H54 (cell line): ENCODE measurements around the gene ESAM.

Experiments used
- DNase-seq: peaks from one replicate; pipeline ENCODE4 v3.0.0; 2011; ENCODE audit warnings: low spot score, mixed read lengths; ENCODE audit not compliant: insufficient read length
- FAIRE-seq: peaks from 3 replicates; lab custom pipeline; 2011; peaks lifted over from hg19 to GRCh38; lab: Jason Lieb, UNC
- POLR2A ChIP-seq: IDR thresholded peaks from 2 replicates; pipeline ENCODE4 v1.6.1; 2011; ENCODE audit warnings: low read depth, mild to moderate bottlenecking, low read length

ESAM gene

GRCh38 chr11:124743050-124743449 is 19.0 kb downstream of the ESAM start:
- FAIRE-seq (no peak), DNase-seq (no peak)
- TF ChIP-seq POLR2A: no peak

- no peak for FAIRE-seq
- TF ChIP-seq POLR2A: no peak
Measured at GRCh38 chr11:124742555-124742954, 19.5 kb downstream of the ESAM start.

GRCh38 chr11:124740277-124740882 is 21.7 kb downstream of the ESAM start:
- TF ChIP-seq POLR2A: no peak
- DNase-seq: no peak
- FAIRE-seq: no peak

More at GRCh38 chr11:124742555-124742954, 19.5 kb downstream of the ESAM start:
- DNase-seq: no peak

- peak; percentile 91 for DNase-seq
- FAIRE-seq: peak; percentile 83
- TF ChIP-seq POLR2A: peak; percentile 26; the same call in 1 of the 2 replicates
Measured at GRCh38 chr11:124739479-124740276, 22.4 kb downstream of the ESAM start, which contains the start of gene NRGN. Gene NRGN, plus strand, starts transcription at chr11:124739942. Its CDS starts 143 bp downstream, at chr11:124740085.

GRCh38 chr11:124738713-124739478 is 23.2 kb downstream of the ESAM start:
- FAIRE-seq: no peak

DNA sequence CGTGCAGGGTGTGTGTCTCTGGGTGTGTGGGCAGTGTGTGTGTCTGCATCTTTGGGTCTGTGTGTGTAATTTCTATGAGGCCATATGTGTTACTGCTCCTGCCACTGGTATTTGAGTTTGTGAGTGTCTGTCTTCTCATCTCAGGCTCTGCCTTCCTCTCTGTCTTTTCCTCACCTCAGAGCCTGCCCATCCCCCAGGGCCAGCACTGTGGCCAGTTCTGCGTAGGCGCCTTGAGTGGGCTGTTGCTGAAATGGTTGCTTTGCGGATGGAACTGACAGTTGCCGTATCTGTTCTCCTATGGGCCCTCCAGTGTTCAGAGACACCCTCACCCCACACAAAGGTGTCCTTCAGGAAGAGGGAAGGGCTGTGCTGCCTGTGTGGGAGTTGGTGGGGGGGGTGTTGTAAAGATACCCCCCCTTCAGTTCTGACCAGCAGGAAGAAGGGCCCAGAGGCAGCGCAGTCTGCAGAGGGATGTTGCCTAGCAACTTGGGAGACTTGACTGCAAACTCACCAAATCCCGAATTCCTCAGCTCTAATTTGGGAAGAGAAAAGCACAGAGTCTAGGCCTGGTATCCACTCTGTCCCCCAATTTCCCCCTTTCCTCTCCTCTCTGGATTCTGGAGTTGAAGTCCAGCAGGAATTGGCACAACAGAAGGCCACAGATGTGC is 24.3 kb downstream of the ESAM start:
- no peak for FAIRE-seq
- DNase-seq: no peak
- no peak for TF ChIP-seq POLR2A

More at GRCh38 chr11:124738713-124739478, 23.2 kb downstream of the ESAM start:
- TF ChIP-seq POLR2A: no peak
- DNase-seq: no peak

DNA sequence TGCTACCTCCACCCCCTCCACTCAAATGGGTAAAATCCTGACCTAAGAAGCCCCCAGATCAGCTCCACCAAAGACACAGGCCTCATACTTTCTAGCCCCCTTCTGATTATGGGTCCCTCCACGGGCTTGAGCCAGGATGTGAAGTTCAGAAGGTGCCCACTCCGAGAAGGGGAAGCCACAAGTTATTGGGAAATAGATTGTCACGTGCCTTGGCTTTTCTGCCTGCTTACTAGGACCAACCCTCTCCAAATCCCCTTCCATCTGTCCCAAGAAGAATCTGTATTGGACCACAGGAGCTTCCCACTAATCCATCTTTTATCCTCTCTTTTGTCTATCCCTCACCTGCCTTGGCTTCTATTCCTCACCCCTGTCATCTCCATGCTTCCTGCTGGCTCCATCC is 25.4 kb downstream of the ESAM start:
- TF ChIP-seq POLR2A: no peak
- no peak for DNase-seq
- FAIRE-seq: no peak

- FAIRE-seq: no peak
- TF ChIP-seq POLR2A: no peak
- DNase-seq: no peak
Measured at GRCh38 chr11:124732230-124732629, 29.9 kb downstream of the ESAM start.

DNA sequence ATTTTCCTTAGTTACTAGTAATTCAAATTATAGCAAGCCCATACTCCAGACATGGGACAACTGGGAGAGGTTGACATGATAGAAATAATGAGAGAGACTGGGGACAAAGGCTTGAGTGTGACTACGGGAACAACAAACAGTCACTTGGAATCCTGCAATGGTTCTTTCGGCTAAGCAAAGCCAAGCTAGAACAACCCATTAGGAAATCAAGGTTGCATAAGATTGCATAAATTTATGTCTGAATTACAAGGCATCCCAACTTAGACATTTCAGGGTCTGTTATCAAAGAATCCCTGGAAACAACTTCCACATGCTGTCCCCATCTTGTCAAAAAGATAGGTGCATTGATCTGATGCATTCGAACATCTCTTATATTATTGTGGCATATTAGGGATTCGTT is 32.5 kb downstream of the ESAM start:
- no peak for TF ChIP-seq POLR2A
- FAIRE-seq: no peak

GRCh38 chr11:124728134-124728533 is 34.0 kb downstream of the ESAM start:
- TF ChIP-seq POLR2A: no peak
- DNase-seq (no peak), FAIRE-seq (no peak)

More for the DNA sequence above, 32.5 kb downstream of the ESAM start:
- no peak for DNase-seq

- FAIRE-seq (no peak), DNase-seq (no peak)
- TF ChIP-seq POLR2A: no peak
Measured at GRCh38 chr11:124727474-124727873, 34.6 kb downstream of the ESAM start.

DNA sequence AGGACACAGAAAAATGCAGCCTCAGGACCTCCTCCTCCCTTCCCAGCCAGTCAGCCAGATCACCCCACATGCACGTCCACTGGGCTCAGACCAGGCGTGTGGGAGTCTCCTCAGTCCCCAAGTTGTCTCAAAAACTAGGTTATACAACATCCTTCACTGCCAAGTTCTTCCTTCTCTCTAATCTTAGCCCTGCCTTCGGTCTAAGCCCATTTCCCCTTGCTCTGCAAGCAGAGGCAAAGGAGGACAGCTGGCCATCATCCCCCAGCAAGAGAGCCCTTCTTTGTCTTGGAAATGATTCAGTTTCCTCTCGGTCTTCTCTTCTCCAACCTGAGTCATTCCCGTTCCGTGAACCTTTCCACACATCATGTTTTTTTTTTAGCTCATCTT is 36.4 kb downstream of the ESAM start:
- TF ChIP-seq POLR2A: no peak
- no peak for DNase-seq
- FAIRE-seq: no peak

DNA sequence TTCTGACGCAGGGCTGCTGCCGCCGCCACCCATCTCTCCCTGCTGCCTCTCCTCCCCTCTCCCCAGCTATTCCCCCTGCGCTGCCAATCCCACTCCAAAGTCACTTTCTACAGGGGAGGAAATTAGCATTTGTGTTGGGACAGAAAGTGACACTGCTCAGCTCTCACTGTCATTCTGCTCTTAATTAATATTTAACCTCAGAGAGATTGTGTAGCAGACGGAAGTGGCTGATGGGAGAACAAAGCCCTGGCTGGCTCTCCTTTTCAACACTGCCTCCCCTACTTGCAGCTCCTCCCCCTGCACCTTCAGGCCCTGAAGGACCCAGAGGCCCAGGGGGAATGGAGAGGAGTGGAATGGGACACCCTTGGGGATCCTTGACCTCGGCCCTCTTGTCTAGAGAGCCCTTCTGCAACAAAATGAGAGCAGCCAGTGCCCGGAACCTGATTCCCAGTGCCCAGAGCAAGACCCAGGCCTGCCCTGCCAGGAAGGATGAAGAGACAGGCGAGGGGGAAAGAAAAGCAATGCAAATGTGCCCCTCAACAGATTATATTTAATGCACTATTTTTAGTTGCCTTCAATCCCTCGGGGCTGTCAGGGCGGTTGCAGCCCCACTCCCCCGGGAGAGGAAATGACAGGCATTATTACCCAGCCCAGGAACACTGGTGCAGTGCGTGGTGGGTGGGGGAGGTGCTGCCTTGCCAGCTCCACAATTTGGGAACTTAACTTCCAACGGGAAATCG is 36.9 kb downstream of the ESAM start:
- no peak for DNase-seq
- TF ChIP-seq POLR2A: no peak
- FAIRE-seq: no peak

DNA sequence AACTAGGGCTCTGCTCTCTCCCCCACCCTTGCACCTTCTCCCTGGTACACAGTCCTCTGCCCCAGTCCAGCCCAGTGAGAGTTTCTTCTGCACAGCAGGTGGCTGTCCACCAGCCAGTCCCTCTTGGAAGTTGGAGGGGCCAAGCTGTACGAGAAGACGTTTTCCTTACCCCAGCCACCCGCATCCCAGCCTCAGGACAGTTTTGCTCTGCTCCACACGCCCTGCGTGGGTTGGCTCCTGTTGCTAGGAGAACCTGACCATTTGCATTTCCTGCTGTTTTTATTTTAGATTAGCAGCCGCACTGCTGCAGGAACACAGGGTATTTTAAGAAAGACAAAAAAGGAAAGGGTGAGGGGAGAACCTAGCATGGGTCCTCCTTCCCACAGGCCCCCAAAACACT is 39.9 kb downstream of the ESAM start:
- FAIRE-seq (no peak), DNase-seq (no peak)
- TF ChIP-seq POLR2A: no peak
